Retina (tissue), 1 donor: ENCODE measurements around the gene MARCHF10.

Source experiments
- DNase-seq: peaks from one replicate; pipeline ENCODE4 v3.0.0-alpha.2; 2016

Gene MARCHF10

DNA sequence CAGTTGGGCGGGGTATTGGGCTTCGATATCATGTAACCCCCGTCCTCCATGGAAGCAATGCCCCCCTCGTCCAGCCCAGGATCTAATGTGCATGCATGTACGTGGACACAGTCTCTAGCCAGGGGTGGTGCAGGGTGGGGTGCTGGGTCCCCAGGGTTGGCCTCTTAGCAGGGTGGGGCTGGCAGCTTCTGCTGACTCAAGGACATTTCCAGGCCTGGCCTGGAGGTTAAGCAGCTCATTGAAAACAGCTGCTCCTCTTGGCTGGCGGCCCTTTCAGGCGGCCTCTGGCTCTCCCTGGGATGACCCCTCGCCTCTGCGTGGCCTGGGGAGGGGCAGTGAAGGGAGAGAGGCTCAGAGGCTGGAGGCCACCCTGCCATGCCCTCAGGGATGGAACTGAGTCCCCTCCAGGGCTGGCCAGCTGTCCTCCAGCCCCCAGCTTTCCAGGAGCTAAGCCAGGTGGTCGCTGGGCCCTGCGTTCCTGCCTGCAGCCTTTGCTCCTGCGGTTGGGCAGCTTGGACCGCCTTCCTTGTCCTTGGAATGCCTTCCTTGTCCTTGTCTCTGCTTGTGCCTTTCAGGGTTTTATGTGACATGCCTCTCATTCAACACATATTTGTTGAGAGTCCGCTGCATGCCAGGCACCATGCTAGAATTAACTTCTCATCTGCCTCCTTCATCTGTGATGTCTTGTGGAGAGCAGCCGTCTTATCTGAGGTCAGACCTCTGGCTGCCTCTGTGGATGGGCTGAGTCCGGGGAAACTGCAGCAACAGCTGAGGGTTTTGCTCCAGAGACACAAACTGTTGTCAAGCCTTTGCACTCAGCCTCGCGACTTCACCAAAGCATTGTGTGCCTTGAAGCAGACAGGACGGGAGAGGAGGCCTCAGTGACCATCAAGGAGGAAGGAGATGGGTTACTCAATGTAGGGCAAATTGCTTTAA lies 154.0 kb downstream of the MARCHF10 start:
- DNase-seq: peak; percentile 68

DNA sequence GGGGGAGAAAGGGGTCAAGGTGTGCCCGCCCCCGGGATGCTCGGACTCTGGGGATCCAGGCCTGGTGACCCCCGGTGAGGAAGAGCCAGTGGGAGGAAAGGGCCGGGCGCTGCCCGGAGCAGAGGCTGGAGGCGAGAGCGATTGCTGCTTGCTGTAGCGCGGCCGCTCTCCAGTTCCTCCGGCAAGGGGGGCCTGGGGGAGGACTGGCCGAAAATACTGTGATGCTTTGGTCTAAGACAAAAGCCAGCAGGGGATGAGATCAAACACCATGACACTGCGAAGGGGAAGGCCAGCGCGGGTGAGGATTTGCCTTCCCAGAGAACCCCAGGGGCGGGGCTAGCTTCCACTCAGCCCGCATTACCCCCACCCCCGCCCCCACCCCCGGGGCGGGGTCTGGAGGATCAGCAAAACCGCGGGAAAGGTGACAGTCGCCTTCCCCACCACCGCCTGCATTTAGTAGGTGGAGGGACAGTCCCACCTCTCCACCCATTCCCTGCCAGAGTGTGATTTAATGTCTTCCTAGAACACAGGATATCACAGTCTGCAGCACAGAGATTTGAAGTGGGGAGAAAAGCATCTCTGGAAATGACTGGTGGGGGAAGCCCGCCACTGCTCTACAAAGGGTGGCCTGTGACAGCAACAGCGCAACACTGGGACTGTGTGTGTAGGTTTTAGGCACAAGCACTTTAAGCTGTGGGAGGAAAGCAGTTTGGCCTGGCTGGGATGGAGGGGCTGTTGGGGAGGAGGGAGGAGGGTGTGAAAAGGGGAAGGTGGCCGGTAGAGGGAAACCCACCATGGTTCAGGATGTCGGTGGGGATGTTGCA lies 154.9 kb downstream of the MARCHF10 start:
- peak; percentile 81 for DNase-seq

DNA sequence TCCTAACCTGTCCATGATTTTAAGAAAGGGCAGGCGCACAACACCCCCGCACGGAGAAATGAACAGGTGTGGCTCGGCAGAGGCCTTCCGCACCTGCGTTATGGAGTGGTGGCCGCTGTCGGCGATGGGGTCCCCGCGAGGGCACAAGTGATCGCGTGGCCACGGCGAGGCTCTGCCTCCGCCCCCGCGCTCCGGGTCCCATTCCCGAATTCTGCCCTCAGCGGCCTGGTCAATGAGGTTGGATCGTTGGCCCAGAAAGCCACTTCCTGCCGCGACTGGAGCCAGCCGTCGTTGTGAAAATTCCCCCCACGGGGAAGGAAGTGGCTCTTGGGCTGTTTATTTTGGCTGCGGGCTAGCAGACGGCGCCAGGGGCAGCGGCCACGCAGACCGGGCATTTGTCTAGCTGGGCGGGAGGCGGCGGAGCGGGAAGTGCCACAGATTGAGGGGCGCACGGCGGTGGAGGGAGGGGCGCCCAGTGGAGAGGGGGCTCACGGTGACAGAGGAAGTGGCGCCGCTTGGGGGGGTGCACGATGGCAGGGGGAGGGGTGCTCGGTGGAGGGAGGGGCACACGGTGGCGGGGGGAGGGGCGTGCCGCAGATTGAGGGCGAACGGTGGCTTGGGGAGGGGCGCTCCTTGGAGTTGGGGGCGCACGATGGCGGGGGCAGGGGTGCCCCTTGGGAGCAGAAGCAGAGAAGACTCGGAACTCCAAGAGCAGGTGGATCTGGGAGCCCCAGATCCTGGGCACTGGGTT lies 155.7 kb downstream of the MARCHF10 start:
- peak; percentile 69 for DNase-seq
